Ishikawa (cell line): ENCODE measurements around the gene DIPK1B.

Experiments used
- FOXM1 ChIP-seq: IDR thresholded peaks from 2 replicates; pipeline ENCODE4 v1.6.1; 2012; ENCODE audit warnings: low read depth, borderline replicate concordance
- ZBTB7A ChIP-seq: IDR thresholded peaks from 2 replicates; pipeline ENCODE4 v1.6.1; 2012; ENCODE audit warnings: low read depth
- TF ChIP-seq, protein P1 (sequence below): IDR thresholded peaks from 2 replicates; pipeline ENCODE4 v1.6.1; 2012; ENCODE audit warnings: low read depth, mild to moderate bottlenecking

DNA sequence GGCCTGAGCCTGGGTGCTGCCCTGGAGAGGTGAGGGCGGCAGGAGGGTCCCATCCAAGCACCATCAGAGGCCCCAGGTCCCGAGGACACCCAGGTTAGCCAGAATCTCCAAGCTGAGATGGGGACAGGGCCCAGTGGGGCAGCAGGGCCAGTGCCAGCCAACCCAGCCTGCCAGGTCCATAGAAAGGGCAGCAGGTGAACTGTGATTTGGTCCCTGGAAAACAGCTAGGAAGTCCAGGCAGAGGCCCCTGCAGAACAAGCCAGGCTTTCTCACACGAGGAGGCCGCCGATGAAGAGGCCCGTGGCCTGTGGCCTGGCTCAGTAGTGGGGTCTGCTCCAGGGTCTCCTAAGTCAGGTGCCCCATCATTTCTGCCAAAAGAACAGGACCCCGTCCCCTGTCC is 27.2 kb upstream of the DIPK1B start:
- TF ChIP-seq, protein P1, sequence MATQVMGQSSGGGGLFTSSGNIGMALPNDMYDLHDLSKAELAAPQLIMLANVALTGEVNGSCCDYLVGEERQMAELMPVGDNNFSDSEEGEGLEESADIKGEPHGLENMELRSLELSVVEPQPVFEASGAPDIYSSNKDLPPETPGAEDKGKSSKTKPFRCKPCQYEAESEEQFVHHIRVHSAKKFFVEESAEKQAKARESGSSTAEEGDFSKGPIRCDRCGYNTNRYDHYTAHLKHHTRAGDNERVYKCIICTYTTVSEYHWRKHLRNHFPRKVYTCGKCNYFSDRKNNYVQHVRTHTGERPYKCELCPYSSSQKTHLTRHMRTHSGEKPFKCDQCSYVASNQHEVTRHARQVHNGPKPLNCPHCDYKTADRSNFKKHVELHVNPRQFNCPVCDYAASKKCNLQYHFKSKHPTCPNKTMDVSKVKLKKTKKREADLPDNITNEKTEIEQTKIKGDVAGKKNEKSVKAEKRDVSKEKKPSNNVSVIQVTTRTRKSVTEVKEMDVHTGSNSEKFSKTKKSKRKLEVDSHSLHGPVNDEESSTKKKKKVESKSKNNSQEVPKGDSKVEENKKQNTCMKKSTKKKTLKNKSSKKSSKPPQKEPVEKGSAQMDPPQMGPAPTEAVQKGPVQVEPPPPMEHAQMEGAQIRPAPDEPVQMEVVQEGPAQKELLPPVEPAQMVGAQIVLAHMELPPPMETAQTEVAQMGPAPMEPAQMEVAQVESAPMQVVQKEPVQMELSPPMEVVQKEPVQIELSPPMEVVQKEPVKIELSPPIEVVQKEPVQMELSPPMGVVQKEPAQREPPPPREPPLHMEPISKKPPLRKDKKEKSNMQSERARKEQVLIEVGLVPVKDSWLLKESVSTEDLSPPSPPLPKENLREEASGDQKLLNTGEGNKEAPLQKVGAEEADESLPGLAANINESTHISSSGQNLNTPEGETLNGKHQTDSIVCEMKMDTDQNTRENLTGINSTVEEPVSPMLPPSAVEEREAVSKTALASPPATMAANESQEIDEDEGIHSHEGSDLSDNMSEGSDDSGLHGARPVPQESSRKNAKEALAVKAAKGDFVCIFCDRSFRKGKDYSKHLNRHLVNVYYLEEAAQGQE, result no peak
- no peak for TF ChIP-seq ZBTB7A
- no peak for TF ChIP-seq FOXM1
